Measurements from ENCODE around the gene NPTXR.

GRCh38 chr22:38773363-38773946, 70.4 kb downstream of the NPTXR start:
- TF ChIP-seq, protein P1, sequence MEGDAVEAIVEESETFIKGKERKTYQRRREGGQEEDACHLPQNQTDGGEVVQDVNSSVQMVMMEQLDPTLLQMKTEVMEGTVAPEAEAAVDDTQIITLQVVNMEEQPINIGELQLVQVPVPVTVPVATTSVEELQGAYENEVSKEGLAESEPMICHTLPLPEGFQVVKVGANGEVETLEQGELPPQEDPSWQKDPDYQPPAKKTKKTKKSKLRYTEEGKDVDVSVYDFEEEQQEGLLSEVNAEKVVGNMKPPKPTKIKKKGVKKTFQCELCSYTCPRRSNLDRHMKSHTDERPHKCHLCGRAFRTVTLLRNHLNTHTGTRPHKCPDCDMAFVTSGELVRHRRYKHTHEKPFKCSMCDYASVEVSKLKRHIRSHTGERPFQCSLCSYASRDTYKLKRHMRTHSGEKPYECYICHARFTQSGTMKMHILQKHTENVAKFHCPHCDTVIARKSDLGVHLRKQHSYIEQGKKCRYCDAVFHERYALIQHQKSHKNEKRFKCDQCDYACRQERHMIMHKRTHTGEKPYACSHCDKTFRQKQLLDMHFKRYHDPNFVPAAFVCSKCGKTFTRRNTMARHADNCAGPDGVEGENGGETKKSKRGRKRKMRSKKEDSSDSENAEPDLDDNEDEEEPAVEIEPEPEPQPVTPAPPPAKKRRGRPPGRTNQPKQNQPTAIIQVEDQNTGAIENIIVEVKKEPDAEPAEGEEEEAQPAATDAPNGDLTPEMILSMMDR (IDR thresholded peaks at IDR 0.05; ENCODE audit: low read depth, low read length, poor library complexity, severe bottlenecking): no peak
- no peak for TF ChIP-seq EZH2phosphoT487 (IDR thresholded peaks at IDR 0.05; ENCODE audit: borderline replicate concordance, low read length)
